Measurements from ENCODE around the gene KLHDC4.

The KLHDC4 gene

GRCh38 chr16:87808108-87808507, 42.3 kb upstream of the KLHDC4 start:
- Histone ChIP-seq H3K9me3 (ENCODE audit: severe bottlenecking) (no peaks in the 10 kb centered on the region), H3K27me3 (ENCODE audit: insufficient read depth, poor library complexity, severe bottlenecking) (no peaks in the 10 kb centered on the region), H3K4me3 (ENCODE audit: severe bottlenecking) (no peak overlapping the region), H3K27ac (ENCODE audit: poor library complexity, severe bottlenecking) (peak overlapping the region; percentile 97), H3K36me3 (ENCODE audit: low read depth) (no peaks in the 10 kb centered on the region), H3K4me1 (ENCODE audit: insufficient read depth, poor library complexity, severe bottlenecking) (peaks cover 26% of the 10 kb centered on the region)
- ATAC-seq (ENCODE audit: low read depth): no peak
- DNase-seq (ENCODE audit: low spot score): no peak
- no peak for TF ChIP-seq CTCF (IDR thresholded peaks at IDR 0.05; ENCODE audit: poor library complexity, severe bottlenecking)

- H3K27ac ChIP-seq (ENCODE audit: poor library complexity, severe bottlenecking): peak overlapping the region; percentile 97
- DNase-seq (ENCODE audit: low spot score): peak; percentile 99
- peak; percentile 89 for ATAC-seq (ENCODE audit: low read depth)
These were observed 41.1 kb upstream of the KLHDC4 start for GRCh38 chr16:87806641-87807546.

GRCh38 chr16:87806261-87806640, 40.5 kb upstream of the KLHDC4 start:
- no peak for TF ChIP-seq CTCF (IDR thresholded peaks at IDR 0.05; ENCODE audit: poor library complexity, severe bottlenecking)
- H3K4me1 ChIP-seq (ENCODE audit: insufficient read depth, poor library complexity, severe bottlenecking): peaks cover 26% of the 10 kb centered on the region
- H3K4me3 ChIP-seq (ENCODE audit: severe bottlenecking): peak overlapping the region; percentile 23
- peak overlapping the region; percentile 97 for H3K27ac ChIP-seq (ENCODE audit: poor library complexity, severe bottlenecking)
- no peaks in the 10 kb centered on the region for H3K36me3 ChIP-seq (ENCODE audit: low read depth)
- DNase-seq (ENCODE audit: low spot score): peak; percentile 69
- no peaks in the 10 kb centered on the region for H3K9me3 ChIP-seq (ENCODE audit: severe bottlenecking)
- ATAC-seq (ENCODE audit: low read depth): peak; percentile 11; the same call in 2 of the 3 replicates
- H3K27me3 ChIP-seq (ENCODE audit: insufficient read depth, poor library complexity, severe bottlenecking): no peaks in the 10 kb centered on the region

More at GRCh38 chr16:87806641-87807546, 41.1 kb upstream of the KLHDC4 start:
- peaks cover 26% of the 10 kb centered on the region for H3K4me1 ChIP-seq (ENCODE audit: insufficient read depth, poor library complexity, severe bottlenecking)
- no peaks in the 10 kb centered on the region for H3K9me3 ChIP-seq (ENCODE audit: severe bottlenecking)
- H3K4me3 ChIP-seq (ENCODE audit: severe bottlenecking): peak overlapping the region; percentile 23
- no peaks in the 10 kb centered on the region for H3K36me3 ChIP-seq (ENCODE audit: low read depth)
- H3K27me3 ChIP-seq (ENCODE audit: insufficient read depth, poor library complexity, severe bottlenecking): no peaks in the 10 kb centered on the region
- no peak for TF ChIP-seq CTCF (IDR thresholded peaks at IDR 0.05; ENCODE audit: poor library complexity, severe bottlenecking)

- Histone ChIP-seq H3K36me3 (ENCODE audit: low read depth) (no peaks in the 10 kb centered on the region), H3K4me3 (ENCODE audit: severe bottlenecking) (no peak overlapping the region), H3K27me3 (ENCODE audit: insufficient read depth, poor library complexity, severe bottlenecking) (no peaks in the 10 kb centered on the region), H3K4me1 (ENCODE audit: insufficient read depth, poor library complexity, severe bottlenecking) (peaks cover 26% of the 10 kb centered on the region), H3K27ac (ENCODE audit: poor library complexity, severe bottlenecking) (peak overlapping the region; percentile 97), H3K9me3 (ENCODE audit: severe bottlenecking) (no peaks in the 10 kb centered on the region)
- TF ChIP-seq CTCF (IDR thresholded peaks at IDR 0.05; ENCODE audit: poor library complexity, severe bottlenecking): no peak
- DNase-seq (ENCODE audit: low spot score): no peak
- no peak for ATAC-seq (ENCODE audit: low read depth)
These were observed 37.6 kb upstream of the KLHDC4 start for GRCh38 chr16:87803385-87803784.

GRCh38 chr16:87802670-87803069, 36.9 kb upstream of the KLHDC4 start:
- ATAC-seq (ENCODE audit: low read depth) (no peak), DNase-seq (ENCODE audit: low spot score) (no peak)
- H3K27me3 ChIP-seq (ENCODE audit: insufficient read depth, poor library complexity, severe bottlenecking): no peaks in the 10 kb centered on the region
- no peak for TF ChIP-seq CTCF (IDR thresholded peaks at IDR 0.05; ENCODE audit: poor library complexity, severe bottlenecking)
- H3K4me3 ChIP-seq (ENCODE audit: severe bottlenecking): no peak overlapping the region
- no peaks in the 10 kb centered on the region for H3K9me3 ChIP-seq (ENCODE audit: severe bottlenecking)
- H3K27ac ChIP-seq (ENCODE audit: poor library complexity, severe bottlenecking): no peak overlapping the region
- peaks cover 22% of the 10 kb centered on the region for H3K4me1 ChIP-seq (ENCODE audit: insufficient read depth, poor library complexity, severe bottlenecking)
- no peaks in the 10 kb centered on the region for H3K36me3 ChIP-seq (ENCODE audit: low read depth)

All from RWPE2 (cell line).